GM12878 (cell line): Measurements from ENCODE around the gene DUSP10. TPM values are rescaled to one million over a fixed set of nuclear protein-coding genes. Genes with fewer than 3 reads are reported as not detected.

Source experiments
- ATAC-seq: fragments of 200-7000 bp; cut with Tn5 transposase; 3 replicates; pipeline ENCODE4 v1.9.1; 2020; ENCODE audit warnings: mild to moderate bottlenecking, moderate library complexity
- BruUV-seq: library from RNA; stranded (reverse); fragments of 400-500 nt; replicated peaks from 2 replicates; lab custom pipeline; 2021; lab: Mats Ljungman, UMichigan
- CTCF ChIA-PET: fragments of 300-600 bp; sonication (Branson Sonifier 250); formaldehyde crosslinking; extraction: SDS; loops from one replicate; lab custom pipeline; 2021; ENCODE audit warnings: inconsistent platforms; lab: Yijun Ruan, JAX
- POLR2A ChIA-PET: fragments of 350-600 bp; formaldehyde crosslinking; extraction: SDS; loops from one replicate; lab custom pipeline; 2021; ENCODE audit warnings: inconsistent platforms; lab: Charles Lee
- RAD21 ChIA-PET: fragments of 300-600 bp; sonication (Branson Sonifier 250); formaldehyde crosslinking; loops from one replicate; lab custom pipeline; 2023; ENCODE audit warnings: antibody characterized with exemption; ENCODE audit not compliant: unreplicated experiment; lab: Charles Lee
- SMC1A ChIA-PET: fragments of 300-600 bp; sonication (Branson Sonifier 250); formaldehyde crosslinking; loops from one replicate; lab custom pipeline; 2023; ENCODE audit not compliant: unreplicated experiment, uncharacterized antibody; lab: Charles Lee
- DNase-seq: peaks from one replicate; pipeline ENCODE4 v3.0.0-alpha.2; 2011; ENCODE audit warnings: low read depth, low spot score
- FAIRE-seq: peaks from 3 replicates; lab custom pipeline; 2011; peaks lifted over from hg19 to GRCh38; lab: Jason Lieb, UNC
- H2AFZ ChIP-seq: 2 replicates; pipeline ENCODE4 v1.6.0; 2011; ENCODE audit warnings: low read depth, low read length, control low read depth; ENCODE audit not compliant: control insufficient read depth
- H3K27ac ChIP-seq: 2 replicates; pipeline ENCODE4 v1.5.1; 2011; ENCODE audit warnings: control low read depth; ENCODE audit not compliant: control insufficient read depth, insufficient read depth
- H3K27me3 ChIP-seq, 2 experiments: replicated peaks in 1 of 2; 2 replicates each; pipeline versions ENCODE4 v1.6.0 to v1.6.1; 2011; ENCODE audit warnings: low read length in 1 of 2; ENCODE audit not compliant: control insufficient read depth in 2 of 2, insufficient read depth in 2 of 2
- H3K36me3 ChIP-seq, 2 experiments: 2 replicates each; pipeline ENCODE4 v1.5.1; 2011; ENCODE audit warnings: low read length in 1 of 2; ENCODE audit not compliant: control insufficient read depth in 2 of 2, insufficient read depth in 2 of 2
- H3K4me1 ChIP-seq: 2 replicates; pipeline ENCODE4 v1.6.1; 2011; ENCODE audit warnings: mild to moderate bottlenecking, low read length, moderate library complexity, mixed read lengths; ENCODE audit not compliant: control insufficient read depth, insufficient read depth
- H3K4me2 ChIP-seq: 2 replicates; pipeline ENCODE4 v1.6.0; 2011; ENCODE audit warnings: control low read depth; ENCODE audit not compliant: control insufficient read depth, insufficient read depth
- H3K4me3 ChIP-seq: fragments of 200-600 bp; sonication (generic); 2 replicates; pipeline ENCODE4 v1.5.1; 2016
- H3K79me2 ChIP-seq: 2 replicates; pipeline ENCODE4 v1.6.0; 2011; ENCODE audit warnings: low read length; ENCODE audit not compliant: control insufficient read depth, insufficient read depth
- H3K9ac ChIP-seq: 2 replicates; pipeline ENCODE4 v1.8.0; 2011; ENCODE audit warnings: low read length, control low read depth, mixed read lengths; ENCODE audit not compliant: control insufficient read depth, insufficient read depth
- H3K9me3 ChIP-seq: replicated peaks from 3 replicates; pipeline ENCODE4 v1.5.1; 2011; ENCODE audit warnings: mild to moderate bottlenecking, low read length; ENCODE audit not compliant: control insufficient read depth, insufficient read depth
- H4K20me1 ChIP-seq: 2 replicates; pipeline ENCODE4 v1.6.0; 2011; ENCODE audit not compliant: control insufficient read depth, insufficient read depth
- CHD1 ChIP-seq: IDR thresholded peaks from 2 replicates; pipeline ENCODE4 v1.6.1; 2012; ENCODE audit warnings: low read depth, low read length, improper control_type of control experiment
- CHD2 ChIP-seq: IDR thresholded peaks from 2 replicates; pipeline ENCODE4 v1.6.1; 2011; ENCODE audit warnings: low read depth, low read length, improper control_type of control experiment, borderline replicate concordance
- EGR1 ChIP-seq, 2 experiments: IDR thresholded peaks; 1 replicate in 1 of 2; 2 replicates in 1 of 2; pipeline ENCODE4 v1.6.1; 2011 to 2012; ENCODE audit warnings: low read depth in 2 of 2, low read length in 2 of 2, borderline replicate concordance in 1 of 2, mild to moderate bottlenecking in 1 of 2, moderate library complexity in 1 of 2
- HDAC6 ChIP-seq: fragments of 200-600 bp; sonication (generic); IDR thresholded peaks from one replicate; pipeline ENCODE4 v1.8.0; 2017; ENCODE audit warnings: antibody characterized with exemption; ENCODE audit not compliant: unreplicated experiment
- JUND ChIP-seq: IDR thresholded peaks from 2 replicates; pipeline ENCODE4 v1.6.1; 2012; ENCODE audit warnings: low read depth, mild to moderate bottlenecking, low read length, improper control_type of control experiment, moderate library complexity
- MYC ChIP-seq: IDR thresholded peaks from 2 replicates; pipeline ENCODE4 v1.6.1; 2011; ENCODE audit warnings: mild to moderate bottlenecking, low read length, moderate library complexity, inconsistent platforms; ENCODE audit not compliant: insufficient read depth, insufficient replicate concordance, insufficient read length, severe bottlenecking
- NFXL1 ChIP-seq: fragments of 450-650 bp; IDR thresholded peaks from 2 replicates; pipeline ENCODE4 v1.6.1; 2017; ENCODE audit warnings: antibody characterized with exemption, mild to moderate bottlenecking, borderline replicate concordance
- SP1 ChIP-seq: IDR thresholded peaks from one replicate; pipeline ENCODE4 v1.6.1; 2011; ENCODE audit warnings: low read depth, low read length
- TCF12 ChIP-seq: IDR thresholded peaks from 2 replicates; pipeline ENCODE4 v1.6.1; 2011; ENCODE audit warnings: low read depth, mild to moderate bottlenecking, low read length
- in situ Hi-C: fragments of 300-500 bp; cut with MboI; formaldehyde crosslinking; loops from 9 replicates; pipeline ENCODE4 v1.14.3; 2018; ENCODE audit warnings: mixed read lengths
- intact Hi-C: fragments of 100-400 bp; cut with micrococcal nuclease; formaldehyde crosslinking; loops from one replicate; pipeline ENCODE4 v1.14.2; 2022; ENCODE audit not compliant: unreplicated experiment
- polyA plus RNA-seq, 11 experiments: library from polyadenylated mRNA; depleted of rRNA in 4 of 11; unstranded in 6 of 11; stranded (reverse) in 5 of 11; fragments of >200 nt; fragmentation: Nextera tagmentation in 4 of 11; fragmentation: Illumina TruSeq in 1 of 11; extraction: Ambion mirVana in 4 of 11; extraction: Trizol in 1 of 11; gene quantifications; 1 replicate in 1 of 11; 2 replicates in 10 of 11; pipeline versions ENCODE4 v1.2.1 to v1.2.3, GENCODE V29; 2011 to 2016; ENCODE audit warnings: inconsistent platforms in 2 of 11, missing spikeins in 2 of 11, low read depth in 1 of 11
- total RNA-seq, 4 experiments: library from RNA; depleted of rRNA in 3 of 4; stranded (reverse); fragments of >200 nt in 3 of 4; fragmentation: Illumina TruSeq in 1 of 4; extraction: Trizol in 1 of 4; gene quantifications; 2 replicates each; pipeline versions ENCODE4 v1.2.1 to v1.2.3, GENCODE V29; 2013 to 2021
- TF ChIP-seq, protein P1 (sequence below): IDR thresholded peaks from 2 replicates; pipeline ENCODE4 v1.6.1; 2011; ENCODE audit warnings: low read depth, low read length, improper control_type of control experiment, borderline replicate concordance
- TF ChIP-seq, protein P2 (sequence below): fragments of 450-650 bp; formaldehyde crosslinking; IDR thresholded peaks from 2 replicates; pipeline ENCODE4 v1.5.0; 2022; ENCODE audit warnings: mild to moderate bottlenecking, missing genetic modification characterization
- TF ChIP-seq, protein P3 (sequence below): fragments of 450-650 bp; IDR thresholded peaks from 2 replicates; pipeline ENCODE4 v1.6.1; 2016; ENCODE audit warnings: mild to moderate bottlenecking
- TF ChIP-seq, protein P4 (sequence below): fragments of 450-650 bp; IDR thresholded peaks from 2 replicates; pipeline ENCODE4 v1.6.1; 2017; ENCODE audit warnings: antibody characterized with exemption, mild to moderate bottlenecking, moderate library complexity

Gene DUSP10
- total and polyA plus RNA-seq, 10 of the 15 experiments (the other 5 are each of a cell fraction or from before 2014, with no cell fraction given), result 20.3 to 38.4 (median 27.8) TPM

DNA sequence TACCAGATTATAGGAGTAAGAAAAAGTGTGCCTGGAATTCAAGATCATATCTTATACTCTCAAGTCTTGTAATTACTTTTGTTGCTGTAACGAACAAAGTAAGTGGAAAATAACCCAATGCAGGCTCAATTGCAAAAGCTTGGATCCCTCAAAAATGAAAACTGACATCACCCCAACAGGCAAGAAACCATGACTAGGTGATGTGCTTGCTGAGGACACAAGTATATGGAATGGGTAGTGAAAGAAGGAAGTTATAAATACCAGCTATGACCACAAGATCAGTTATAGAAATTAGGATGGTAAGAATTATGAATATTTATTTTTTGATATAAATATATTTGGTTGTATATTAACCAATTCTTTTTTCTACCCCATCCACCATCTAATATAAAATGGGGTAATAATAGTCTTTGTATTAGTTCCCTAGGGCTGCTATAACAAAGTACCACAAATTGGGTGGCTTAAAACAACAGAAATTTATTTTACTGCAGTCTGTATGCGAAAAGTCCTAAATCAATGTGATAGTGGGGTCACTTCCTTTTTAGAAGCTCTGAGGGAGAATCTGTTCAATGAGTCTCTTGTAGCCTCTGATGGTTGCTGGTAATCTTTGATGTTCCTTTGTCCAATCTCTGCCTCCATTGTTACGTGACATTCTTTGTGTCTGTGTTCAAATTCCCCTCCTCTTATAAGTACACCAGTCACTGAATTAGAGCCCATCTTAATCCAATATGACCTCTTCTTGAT lies 45.0 kb downstream of the DUSP10 start (continued):
- no peak for TF ChIP-seq CHD1
- no peak for TF ChIP-seq MYC
- no peak for TF ChIP-seq HDAC6
- TF ChIP-seq CHD2, result no peak

DNA sequence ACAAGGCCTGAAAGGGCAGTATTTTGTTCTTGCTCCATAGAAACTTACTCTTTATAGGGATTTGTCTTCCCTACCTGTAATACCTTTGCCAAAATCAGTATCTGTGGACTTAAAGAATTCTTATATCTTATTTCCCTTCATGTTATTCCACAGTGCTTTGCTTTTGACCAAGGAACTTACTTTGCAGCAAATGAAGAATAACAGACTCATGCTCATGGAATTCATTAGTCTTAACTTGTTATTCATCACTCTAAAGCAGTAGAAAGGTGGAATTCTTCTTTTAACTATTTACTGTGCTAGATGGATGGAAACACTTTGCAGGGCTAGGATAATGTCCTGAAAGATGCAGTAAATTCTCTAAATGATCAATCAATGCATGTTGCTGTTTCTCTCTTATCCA lies 45.9 kb downstream of the DUSP10 start:
- no TSS peak for BruUV-seq
- H3K27ac ChIP-seq, result no peak overlapping the region
- ChIA-PET CTCF (interaction anchor here (1.1 kb wide), 1 partner anchor 12 kb away, joined by 4 read pairs; no protein-coding TSS in a partner anchor), POLR2A (no interaction called here), RAD21 (no interaction called here), SMC1A (interaction anchor here (1.0 to 1.3 kb wide), 2 partner anchors 12 to 13 kb away, joined by 3 to 6 read pairs; no protein-coding TSS in a partner anchor)
- DNase-seq (no peak), FAIRE-seq (no peak), ATAC-seq (no peak)
- intact Hi-C loops, result no loop called here
- no peak overlapping the region for H3K4me2 ChIP-seq
- in situ Hi-C loops, result no loop called here
- H3K9me3 ChIP-seq, result 0 out of 3 replicates have a peak, but pooled peaks cover 2% of the 10 kb centered on the region
- no peaks in the 10 kb centered on the region; a peak in 3 of 4 replicates for H3K36me3 ChIP-seq
- H3K27me3 ChIP-seq, result no peaks in the 10 kb centered on the region
- H3K79me2 ChIP-seq, result no peaks in the 10 kb centered on the region
- H3K4me1 ChIP-seq, result no peaks in the 10 kb centered on the region
- H3K4me3 ChIP-seq, result no peak overlapping the region
- no peak overlapping the region for H3K9ac ChIP-seq
- H4K20me1 ChIP-seq, result no peaks in the 10 kb centered on the region
- no peak overlapping the region for H2AFZ ChIP-seq
- TF ChIP-seq, protein P1, sequence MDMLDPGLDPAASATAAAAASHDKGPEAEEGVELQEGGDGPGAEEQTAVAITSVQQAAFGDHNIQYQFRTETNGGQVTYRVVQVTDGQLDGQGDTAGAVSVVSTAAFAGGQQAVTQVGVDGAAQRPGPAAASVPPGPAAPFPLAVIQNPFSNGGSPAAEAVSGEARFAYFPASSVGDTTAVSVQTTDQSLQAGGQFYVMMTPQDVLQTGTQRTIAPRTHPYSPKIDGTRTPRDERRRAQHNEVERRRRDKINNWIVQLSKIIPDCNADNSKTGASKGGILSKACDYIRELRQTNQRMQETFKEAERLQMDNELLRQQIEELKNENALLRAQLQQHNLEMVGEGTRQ, result no peak
- TF ChIP-seq, protein P2, sequence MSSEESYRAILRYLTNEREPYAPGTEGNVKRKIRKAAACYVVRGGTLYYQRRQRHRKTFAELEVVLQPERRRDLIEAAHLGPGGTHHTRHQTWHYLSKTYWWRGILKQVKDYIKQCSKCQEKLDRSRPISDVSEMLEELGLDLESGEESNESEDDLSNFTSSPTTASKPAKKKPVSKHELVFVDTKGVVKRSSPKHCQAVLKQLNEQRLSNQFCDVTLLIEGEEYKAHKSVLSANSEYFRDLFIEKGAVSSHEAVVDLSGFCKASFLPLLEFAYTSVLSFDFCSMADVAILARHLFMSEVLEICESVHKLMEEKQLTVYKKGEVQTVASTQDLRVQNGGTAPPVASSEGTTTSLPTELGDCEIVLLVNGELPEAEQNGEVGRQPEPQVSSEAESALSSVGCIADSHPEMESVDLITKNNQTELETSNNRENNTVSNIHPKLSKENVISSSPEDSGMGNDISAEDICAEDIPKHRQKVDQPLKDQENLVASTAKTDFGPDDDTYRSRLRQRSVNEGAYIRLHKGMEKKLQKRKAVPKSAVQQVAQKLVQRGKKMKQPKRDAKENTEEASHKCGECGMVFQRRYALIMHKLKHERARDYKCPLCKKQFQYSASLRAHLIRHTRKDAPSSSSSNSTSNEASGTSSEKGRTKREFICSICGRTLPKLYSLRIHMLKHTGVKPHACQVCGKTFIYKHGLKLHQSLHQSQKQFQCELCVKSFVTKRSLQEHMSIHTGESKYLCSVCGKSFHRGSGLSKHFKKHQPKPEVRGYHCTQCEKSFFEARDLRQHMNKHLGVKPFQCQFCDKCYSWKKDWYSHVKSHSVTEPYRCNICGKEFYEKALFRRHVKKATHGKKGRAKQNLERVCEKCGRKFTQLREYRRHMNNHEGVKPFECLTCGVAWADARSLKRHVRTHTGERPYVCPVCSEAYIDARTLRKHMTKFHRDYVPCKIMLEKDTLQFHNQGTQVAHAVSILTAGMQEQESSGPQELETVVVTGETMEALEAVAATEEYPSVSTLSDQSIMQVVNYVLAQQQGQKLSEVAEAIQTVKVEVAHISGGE (CRISPR knock-in tag), result no peak
- TF ChIP-seq, protein P3, sequence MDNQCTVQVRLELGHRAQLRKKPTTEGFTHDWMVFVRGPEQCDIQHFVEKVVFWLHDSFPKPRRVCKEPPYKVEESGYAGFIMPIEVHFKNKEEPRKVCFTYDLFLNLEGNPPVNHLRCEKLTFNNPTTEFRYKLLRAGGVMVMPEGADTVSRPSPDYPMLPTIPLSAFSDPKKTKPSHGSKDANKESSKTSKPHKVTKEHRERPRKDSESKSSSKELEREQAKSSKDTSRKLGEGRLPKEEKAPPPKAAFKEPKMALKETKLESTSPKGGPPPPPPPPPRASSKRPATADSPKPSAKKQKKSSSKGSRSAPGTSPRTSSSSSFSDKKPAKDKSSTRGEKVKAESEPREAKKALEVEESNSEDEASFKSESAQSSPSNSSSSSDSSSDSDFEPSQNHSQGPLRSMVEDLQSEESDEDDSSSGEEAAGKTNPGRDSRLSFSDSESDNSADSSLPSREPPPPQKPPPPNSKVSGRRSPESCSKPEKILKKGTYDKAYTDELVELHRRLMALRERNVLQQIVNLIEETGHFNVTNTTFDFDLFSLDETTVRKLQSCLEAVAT, result no peak
- TF ChIP-seq EGR1 (IDR thresholded peaks at IDR 0.05; ENCODE audit: borderline replicate concordance in 1 of 2, low read depth in 2 of 2, low read length in 2 of 2), result no peak
- TF ChIP-seq, protein P4, sequence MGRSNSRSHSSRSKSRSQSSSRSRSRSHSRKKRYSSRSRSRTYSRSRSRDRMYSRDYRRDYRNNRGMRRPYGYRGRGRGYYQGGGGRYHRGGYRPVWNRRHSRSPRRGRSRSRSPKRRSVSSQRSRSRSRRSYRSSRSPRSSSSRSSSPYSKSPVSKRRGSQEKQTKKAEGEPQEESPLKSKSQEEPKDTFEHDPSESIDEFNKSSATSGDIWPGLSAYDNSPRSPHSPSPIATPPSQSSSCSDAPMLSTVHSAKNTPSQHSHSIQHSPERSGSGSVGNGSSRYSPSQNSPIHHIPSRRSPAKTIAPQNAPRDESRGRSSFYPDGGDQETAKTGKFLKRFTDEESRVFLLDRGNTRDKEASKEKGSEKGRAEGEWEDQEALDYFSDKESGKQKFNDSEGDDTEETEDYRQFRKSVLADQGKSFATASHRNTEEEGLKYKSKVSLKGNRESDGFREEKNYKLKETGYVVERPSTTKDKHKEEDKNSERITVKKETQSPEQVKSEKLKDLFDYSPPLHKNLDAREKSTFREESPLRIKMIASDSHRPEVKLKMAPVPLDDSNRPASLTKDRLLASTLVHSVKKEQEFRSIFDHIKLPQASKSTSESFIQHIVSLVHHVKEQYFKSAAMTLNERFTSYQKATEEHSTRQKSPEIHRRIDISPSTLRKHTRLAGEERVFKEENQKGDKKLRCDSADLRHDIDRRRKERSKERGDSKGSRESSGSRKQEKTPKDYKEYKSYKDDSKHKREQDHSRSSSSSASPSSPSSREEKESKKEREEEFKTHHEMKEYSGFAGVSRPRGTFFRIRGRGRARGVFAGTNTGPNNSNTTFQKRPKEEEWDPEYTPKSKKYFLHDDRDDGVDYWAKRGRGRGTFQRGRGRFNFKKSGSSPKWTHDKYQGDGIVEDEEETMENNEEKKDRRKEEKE, result no peak
- TF ChIP-seq TCF12, result no peak
- no peak for TF ChIP-seq NFXL1
- no peak for TF ChIP-seq SP1
- TF ChIP-seq JUND, result no peak
- no peak for TF ChIP-seq MYC
